GM19468 (cell line): ENCODE data around the gene DEFB125.

Experiments
- ATAC-seq: cut with Tn5 transposase; IDR thresholded peaks from one replicate; pipeline ENCODE4 v1.9.1; 2021; ENCODE audit warnings: mild to moderate bottlenecking, moderate library complexity, moderate number of reproducible peaks; ENCODE audit not compliant: unreplicated experiment; ENCODE audit errors: extremely low read depth

The DEFB125 gene

DNA sequence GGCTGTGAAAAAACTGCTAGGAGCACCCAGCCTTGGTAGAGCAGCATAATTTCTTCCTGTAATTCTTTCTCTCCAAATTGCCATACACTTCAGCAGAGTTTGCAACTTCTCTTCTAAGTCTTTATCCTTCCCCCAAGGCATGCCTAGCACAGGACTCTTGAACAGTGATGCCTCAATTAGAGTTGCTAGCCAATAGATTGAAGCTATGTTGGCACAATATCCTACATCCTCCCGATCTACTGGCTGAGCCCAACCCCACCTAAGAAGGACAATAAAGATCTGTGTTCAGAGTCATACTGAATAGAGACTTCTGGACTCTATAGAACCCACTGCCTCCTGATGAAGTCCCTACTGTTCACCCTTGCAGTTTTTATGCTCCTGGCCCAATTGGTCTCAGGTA, 54.8 kb downstream of the DEFB125 start, which contains the start of gene DEFB126:
Gene DEFB126, plus strand, starts transcription at position 301 of the 400 bp plus-strand sequence. Its CDS starts 39 bp downstream, at position 340.
- ATAC-seq = no peak

GRCh38 chr20:145877-146276, 58.4 kb downstream of the DEFB125 start:
- ATAC-seq = no peak
